Thoracic aorta (tissue), 2 donors: ENCODE results near the gene CYB5R4. TPM values are rescaled to one million over a fixed set of nuclear protein-coding genes. Genes with fewer than 3 reads are reported as not detected.

ENCODE experiments used
- ATAC-seq: fragments of 150-250 bp; one replicate; pipeline ENCODE4 v1.8.0; 2017; ENCODE audit warnings: low read depth; ENCODE audit not compliant: insufficient number of reproducible peaks, low FRiP score
- DNase-seq: peaks from one replicate; pipeline ENCODE4 v3.0.0-alpha.2; 2020; ENCODE audit warnings: low spot score
- H3K27ac ChIP-seq, 2 donors: fragments of 200-600 bp; sonication (generic); 1 replicate in 1 of 2; 2 replicates in 1 of 2; pipeline ENCODE4 v1.5.1; 2016; ENCODE audit warnings: mild to moderate bottlenecking in 2 of 2, moderate library complexity in 2 of 2
- H3K27me3 ChIP-seq: fragments of 200-600 bp; sonication (generic); replicated peaks from 2 replicates; pipeline ENCODE4 v1.6.0; 2016; ENCODE audit warnings: mild to moderate bottlenecking; ENCODE audit not compliant: insufficient read depth
- H3K36me3 ChIP-seq: fragments of 200-600 bp; sonication (generic); one replicate; pipeline ENCODE4 v1.5.1; 2016
- H3K4me1 ChIP-seq, 2 donors: fragments of 200-600 bp; sonication (generic); 1 replicate in 1 of 2; 2 replicates in 1 of 2; pipeline versions ENCODE4 v1.5.1 to v1.6.0; 2016; ENCODE audit warnings: low read depth in 2 of 2, mild to moderate bottlenecking in 1 of 2; ENCODE audit not compliant: control insufficient read depth in 1 of 2
- H3K4me3 ChIP-seq: fragments of 200-600 bp; sonication (generic); 2 replicates; pipeline ENCODE4 v1.5.1; 2016; ENCODE audit warnings: mild to moderate bottlenecking
- H3K9me3 ChIP-seq: fragments of 200-600 bp; sonication (generic); 2 replicates; pipeline ENCODE4 v1.5.1; 2016
- total RNA-seq, 2 donors: library from RNA; depleted of rRNA; stranded (reverse); fragments of >200 nt; gene quantifications; one replicate each; pipeline versions ENCODE4 v1.1.0 to v1.2.3, GENCODE V29; 2016
- TF ChIP-seq, protein P1 (sequence below): fragments of 200-600 bp; sonication (generic); IDR thresholded peaks from one replicate; pipeline ENCODE4 v1.5.1; 2019; ENCODE audit warnings: antibody characterized with exemption

The CYB5R4 gene
- total RNA-seq, 2 donors from 2014 or later: 9.1 to 16.2 TPM

- Histone ChIP-seq H3K9me3 (no peaks in the 10 kb centered on the region), H3K4me3 (no peak overlapping the region), H3K36me3 (no peaks in the 10 kb centered on the region), H3K27ac (no peak overlapping the region), H3K4me1 (peaks cover 15 to 26% of the 10 kb centered on the region in 2 donors), H3K27me3 (no peaks in the 10 kb centered on the region)
- ATAC-seq (no peak), DNase-seq (no peak)
- TF ChIP-seq, protein P1, sequence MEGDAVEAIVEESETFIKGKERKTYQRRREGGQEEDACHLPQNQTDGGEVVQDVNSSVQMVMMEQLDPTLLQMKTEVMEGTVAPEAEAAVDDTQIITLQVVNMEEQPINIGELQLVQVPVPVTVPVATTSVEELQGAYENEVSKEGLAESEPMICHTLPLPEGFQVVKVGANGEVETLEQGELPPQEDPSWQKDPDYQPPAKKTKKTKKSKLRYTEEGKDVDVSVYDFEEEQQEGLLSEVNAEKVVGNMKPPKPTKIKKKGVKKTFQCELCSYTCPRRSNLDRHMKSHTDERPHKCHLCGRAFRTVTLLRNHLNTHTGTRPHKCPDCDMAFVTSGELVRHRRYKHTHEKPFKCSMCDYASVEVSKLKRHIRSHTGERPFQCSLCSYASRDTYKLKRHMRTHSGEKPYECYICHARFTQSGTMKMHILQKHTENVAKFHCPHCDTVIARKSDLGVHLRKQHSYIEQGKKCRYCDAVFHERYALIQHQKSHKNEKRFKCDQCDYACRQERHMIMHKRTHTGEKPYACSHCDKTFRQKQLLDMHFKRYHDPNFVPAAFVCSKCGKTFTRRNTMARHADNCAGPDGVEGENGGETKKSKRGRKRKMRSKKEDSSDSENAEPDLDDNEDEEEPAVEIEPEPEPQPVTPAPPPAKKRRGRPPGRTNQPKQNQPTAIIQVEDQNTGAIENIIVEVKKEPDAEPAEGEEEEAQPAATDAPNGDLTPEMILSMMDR: no peak
Measured at GRCh38 chr6:83872386-83873118, 13.1 kb downstream of the CYB5R4 start.

GRCh38 chr6:83873869-83874268 is 14.4 kb downstream of the CYB5R4 start:
- Histone ChIP-seq H3K4me1 (peaks cover 15 to 23% of the 10 kb centered on the region in 2 donors), H3K36me3 (no peaks in the 10 kb centered on the region), H3K9me3 (no peaks in the 10 kb centered on the region), H3K4me3 (no peak overlapping the region), H3K27me3 (no peaks in the 10 kb centered on the region), H3K27ac (no peak overlapping the region)
- TF ChIP-seq, protein P1: no peak
- no peak for ATAC-seq
- DNase-seq: no peak

GRCh38 chr6:83875843-83876242 is 16.4 kb downstream of the CYB5R4 start:
- peaks cover 5 to 6% of the 10 kb centered on the region in 2 donors for H3K4me1 ChIP-seq
- TF ChIP-seq, protein P1: no peak
- no peaks in the 10 kb centered on the region for H3K36me3 ChIP-seq
- ATAC-seq: no peak
- DNase-seq: no peak
- no peak overlapping the region for H3K4me3 ChIP-seq
- no peak overlapping the region for H3K27ac ChIP-seq
- H3K27me3 ChIP-seq: no peaks in the 10 kb centered on the region
- H3K9me3 ChIP-seq: no peaks in the 10 kb centered on the region

DNA sequence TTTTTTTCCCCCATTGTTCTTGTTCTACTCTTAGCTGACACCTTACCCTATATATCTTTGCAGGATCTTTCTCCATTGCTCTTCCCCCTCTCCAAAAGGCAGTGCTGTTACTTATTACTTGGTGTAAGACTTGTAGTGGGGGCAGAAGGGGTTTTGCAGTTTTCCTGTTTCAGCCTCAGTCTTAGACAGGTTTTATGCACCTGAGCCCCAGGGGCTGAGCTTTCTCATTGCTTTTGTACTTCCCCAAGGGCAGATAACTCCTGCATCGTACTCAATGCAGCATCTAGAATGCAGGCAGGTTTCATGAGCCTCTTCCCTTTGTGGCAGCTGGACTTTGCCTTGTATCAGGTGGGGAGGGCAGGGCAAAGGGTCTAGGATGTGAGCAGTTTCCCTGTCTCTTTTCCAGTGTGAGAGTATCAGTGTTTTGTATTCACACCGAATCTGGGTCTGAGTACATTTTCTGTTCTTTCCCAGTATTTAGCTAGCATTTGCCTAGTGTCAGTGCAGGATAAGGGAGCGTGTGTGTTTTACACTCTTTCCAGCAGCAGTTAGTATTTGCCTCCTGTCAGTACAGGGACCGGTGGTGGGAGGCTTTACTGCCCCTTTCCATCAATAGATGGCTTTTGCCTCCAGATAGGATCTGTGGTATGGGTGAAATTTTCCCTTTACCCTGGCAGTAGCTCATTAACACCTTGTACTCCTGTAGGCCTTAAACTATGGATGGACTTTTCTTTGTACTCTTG is 19.6 kb downstream of the CYB5R4 start:
- TF ChIP-seq, protein P1: no peak
- no peak for ATAC-seq

DNA sequence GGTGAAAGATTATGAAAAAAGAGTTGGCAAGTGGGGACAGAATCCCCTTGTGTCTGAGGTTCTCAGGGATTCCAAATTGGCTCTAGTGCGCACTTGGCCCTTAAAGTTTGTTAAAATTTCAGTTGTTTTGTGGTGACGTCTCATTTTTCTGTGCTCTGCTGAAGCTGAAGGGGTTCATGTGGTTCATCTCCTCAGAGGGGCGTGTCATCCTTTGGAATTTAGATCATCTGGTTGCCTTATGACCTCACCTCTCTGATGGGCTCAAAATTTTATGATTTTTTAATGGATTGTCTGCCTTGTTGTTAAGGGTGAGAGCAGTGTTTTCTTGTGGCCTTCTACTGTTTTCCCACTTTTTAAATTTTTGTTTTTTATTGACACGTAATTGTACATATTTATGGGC is 20.3 kb downstream of the CYB5R4 start:
- Histone ChIP-seq H3K4me3 (no peak overlapping the region), H3K27ac (no peak overlapping the region), H3K9me3 (no peaks in the 10 kb centered on the region), H3K27me3 (no peaks in the 10 kb centered on the region), H3K36me3 (no peaks in the 10 kb centered on the region), H3K4me1 (peaks cover 4 to 9% of the 10 kb centered on the region in 2 donors)
- TF ChIP-seq, protein P1: no peak
- no peak for DNase-seq
- ATAC-seq: no peak

More for the DNA sequence above, 19.6 kb downstream of the CYB5R4 start:
- no peaks in the 10 kb centered on the region for H3K27me3 ChIP-seq
- no peak overlapping the region for H3K4me3 ChIP-seq
- H3K4me1 ChIP-seq: peaks cover 4 to 9% of the 10 kb centered on the region in 2 donors
- H3K9me3 ChIP-seq: no peaks in the 10 kb centered on the region
- DNase-seq: no peak
- H3K27ac ChIP-seq: no peak overlapping the region
- no peaks in the 10 kb centered on the region for H3K36me3 ChIP-seq
